ENCODE results near the gene SH3D19. TPM values are rescaled to one million over a fixed set of nuclear protein-coding genes. Genes with fewer than 3 reads are reported as not detected.

SH3D19 gene
- total RNA-seq, 1 experiment from 2014 or later, result 15.5 TPM

DNA sequence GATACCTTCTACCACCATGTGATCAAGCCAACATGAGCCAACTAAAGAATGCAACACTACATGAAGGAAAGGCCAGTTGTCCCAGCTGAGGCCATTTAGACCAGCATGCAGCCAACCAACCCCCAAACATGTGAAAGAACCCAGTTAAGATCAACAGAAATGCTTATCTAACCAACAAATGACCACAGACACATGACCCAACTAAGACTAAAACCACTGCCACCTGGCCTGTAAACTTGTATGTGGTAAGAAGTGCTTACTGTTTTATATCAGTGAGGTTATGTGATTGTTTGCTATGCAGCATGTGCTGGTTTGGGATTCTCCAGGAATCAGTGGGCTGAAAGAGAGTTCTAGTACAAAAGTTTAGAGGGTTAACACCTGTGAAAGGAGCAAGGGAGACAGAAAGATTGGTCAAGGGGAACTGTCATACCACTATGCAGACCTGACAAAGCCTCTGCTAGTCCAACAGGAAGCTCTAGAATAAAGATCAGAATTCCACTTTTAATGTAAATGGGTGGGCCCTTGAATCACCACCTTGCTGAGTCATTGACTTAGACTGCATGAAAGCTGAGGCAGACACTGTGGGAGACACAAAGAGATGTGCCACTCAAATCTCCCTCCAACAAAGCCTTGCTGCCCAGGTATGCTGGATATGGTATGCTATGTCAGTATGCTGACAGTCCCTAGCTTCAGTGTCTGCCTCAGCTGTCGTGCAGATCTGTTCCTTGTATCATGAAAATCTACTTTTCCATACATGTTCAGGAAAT lies 6.1 kb upstream of the SH3D19 start:
- H3K36me3 Mint-ChIP-seq (ENCODE audit: insufficient read depth, unreplicated experiment), result no peaks in the 10 kb centered on the region
- intact Hi-C loops (cut with micrococcal nuclease; ENCODE audit: unreplicated experiment), result no loop called here
- no peak overlapping the region for H3K4me3 Mint-ChIP-seq (ENCODE audit: low read depth, unreplicated experiment)
- no TSS peak for BruUV-seq (replicated peaks)
- H3K27me3 Mint-ChIP-seq (ENCODE audit: unreplicated experiment), result no peaks in the 10 kb centered on the region
- H3K27ac Mint-ChIP-seq (ENCODE audit: unreplicated experiment), result no peak overlapping the region
- CTCF ChIA-PET, result interaction anchor here (0.5 kb wide), 1 partner anchor 529 kb away, joined by 3 read pairs; no protein-coding TSS in a partner anchor
- H3K9me3 Mint-ChIP-seq (ENCODE audit: low read depth, unreplicated experiment), result peaks cover 3% of the 10 kb centered on the region
- H3K4me1 Mint-ChIP-seq (ENCODE audit: low read depth, unreplicated experiment), result peaks cover 36% of the 10 kb centered on the region
- TF ChIP-seq CTCF (IDR thresholded peaks at IDR 0.05; ENCODE audit: unreplicated experiment), result no peak
- DNase-seq, result no peak

GRCh38 chr4:151329217-151330007 lies 4.0 kb upstream of the SH3D19 start:
- H3K4me3 Mint-ChIP-seq (ENCODE audit: low read depth, unreplicated experiment), result no peak overlapping the region
- TF ChIP-seq CTCF (IDR thresholded peaks at IDR 0.05; ENCODE audit: unreplicated experiment), result no peak
- H3K9me3 Mint-ChIP-seq (ENCODE audit: low read depth, unreplicated experiment), result peaks cover 3% of the 10 kb centered on the region
- no peak overlapping the region for H3K27ac Mint-ChIP-seq (ENCODE audit: unreplicated experiment)
- CTCF ChIA-PET, result no interaction called here
- peaks cover 48% of the 10 kb centered on the region for H3K4me1 Mint-ChIP-seq (ENCODE audit: low read depth, unreplicated experiment)
- BruUV-seq (replicated peaks), result no TSS peak
- H3K27me3 Mint-ChIP-seq (ENCODE audit: unreplicated experiment), result no peaks in the 10 kb centered on the region
- intact Hi-C loops (cut with micrococcal nuclease; ENCODE audit: unreplicated experiment), result no loop called here
- DNase-seq, result no peak
- peaks cover 15% of the 10 kb centered on the region for H3K36me3 Mint-ChIP-seq (ENCODE audit: insufficient read depth, unreplicated experiment)

- H3K36me3 Mint-ChIP-seq (ENCODE audit: insufficient read depth, unreplicated experiment), result peaks cover 17% of the 10 kb centered on the region
- intact Hi-C loops (cut with micrococcal nuclease; ENCODE audit: unreplicated experiment), result no loop called here
- peaks cover 3% of the 10 kb centered on the region for H3K9me3 Mint-ChIP-seq (ENCODE audit: low read depth, unreplicated experiment)
- peak overlapping the region; percentile 24 for H3K27ac Mint-ChIP-seq (ENCODE audit: unreplicated experiment)
- no peak for TF ChIP-seq CTCF (IDR thresholded peaks at IDR 0.05; ENCODE audit: unreplicated experiment)
- peak overlapping the region; percentile 85 for H3K4me3 Mint-ChIP-seq (ENCODE audit: low read depth, unreplicated experiment)
- CTCF ChIA-PET, result interaction anchor here (0.6 kb wide), 1 partner anchor 40 kb away, joined by 8 read pairs; no protein-coding TSS in a partner anchor
- H3K27me3 Mint-ChIP-seq (ENCODE audit: unreplicated experiment), result no peaks in the 10 kb centered on the region
- no TSS peak for BruUV-seq (replicated peaks)
- DNase-seq, result no peak
- H3K4me1 Mint-ChIP-seq (ENCODE audit: low read depth, unreplicated experiment), result peaks cover 53% of the 10 kb centered on the region
Measured at GRCh38 chr4:151325949-151326246, 493 bp upstream of the SH3D19 start.

DNA sequence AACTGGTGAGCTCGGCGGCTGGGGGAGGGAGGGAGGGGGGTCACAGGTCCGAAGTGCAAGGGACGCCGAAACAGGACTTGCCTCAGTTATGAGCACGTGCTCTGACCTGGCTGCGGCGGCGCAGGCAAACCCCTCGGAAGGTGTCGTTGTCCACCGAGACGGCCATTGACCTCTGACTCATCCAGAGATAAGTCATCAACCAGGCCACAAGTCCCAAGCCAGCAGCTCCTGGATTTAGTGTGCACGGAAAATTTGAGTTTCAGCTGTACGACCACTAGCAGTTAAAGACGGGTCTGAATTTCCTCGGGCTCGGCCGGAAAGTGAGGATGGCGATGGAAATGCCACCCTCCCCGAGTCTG lies 674 bp downstream of the SH3D19 start:
- no peak for TF ChIP-seq CTCF (IDR thresholded peaks at IDR 0.05; ENCODE audit: unreplicated experiment)
- intact Hi-C loops (cut with micrococcal nuclease; ENCODE audit: unreplicated experiment), result no loop called here
- Mint-ChIP-seq H3K27ac (ENCODE audit: unreplicated experiment) (peak overlapping the region; percentile 2), H3K4me3 (ENCODE audit: low read depth, unreplicated experiment) (peak overlapping the region; percentile 85), H3K9me3 (ENCODE audit: low read depth, unreplicated experiment) (no peaks in the 10 kb centered on the region), H3K36me3 (ENCODE audit: insufficient read depth, unreplicated experiment) (peaks cover 17% of the 10 kb centered on the region), H3K27me3 (ENCODE audit: unreplicated experiment) (no peaks in the 10 kb centered on the region), H3K4me1 (ENCODE audit: low read depth, unreplicated experiment) (peaks cover 56% of the 10 kb centered on the region)
- DNase-seq, result peak; percentile 54
- CTCF ChIA-PET, result no interaction called here
- BruUV-seq (replicated peaks), result no TSS peak

All from Calu3 (cell line).